K562 (cell line): ENCODE measurements around the gene FAM53B. TPM values are rescaled to one million over a fixed set of nuclear protein-coding genes. Genes with fewer than 3 reads are reported as not detected.

Experiments used
- CBFA2T2 ChIP-seq: fragments of 450-650 bp; conservative IDR thresholded peaks from 2 replicates; pipeline ENCODE4 v1.6.1; 2017; ENCODE audit warnings: mild to moderate bottlenecking
- CBFA2T3 ChIP-seq: fragments of 450-650 bp; IDR thresholded peaks from 2 replicates; pipeline ENCODE4 v1.6.1; 2017
- ELK3 ChIP-seq: fragments of 450-650 bp; formaldehyde crosslinking; IDR thresholded peaks from 2 replicates; pipeline ENCODE4 v1.4.0; 2020; ENCODE audit warnings: mild to moderate bottlenecking
- NR2C2 ChIP-seq, 2 experiments: fragments of 200-800 bp in 1 of 2; sonication (Bioruptor generic) in 1 of 2; sonication (generic) in 1 of 2; formaldehyde crosslinking in 1 of 2; IDR thresholded peaks; 2 replicates each; pipeline versions ENCODE4 v1.6.1 to v1.8.0; 2016 to 2022; ENCODE audit warnings: mild to moderate bottlenecking in 1 of 2, missing compliant biosample characterization in 1 of 2, missing genetic modification characterization in 1 of 2, missing genetic modification reagents in 1 of 2
- RBM25 ChIP-seq: fragments of 200-400 bp; formaldehyde crosslinking; IDR thresholded peaks from 2 replicates; pipeline ENCODE4 v1.6.1; 2018; ENCODE audit warnings: low read length, low read depth, moderate library complexity; ENCODE audit not compliant: severe bottlenecking
- SIN3A ChIP-seq, 2 experiments: fragments of 150-350 bp in 1 of 2; IDR thresholded peaks; 2 replicates each; pipeline ENCODE4 v1.6.1; 2011 to 2016; ENCODE audit warnings: borderline replicate concordance in 2 of 2, low read depth in 2 of 2, low read length in 2 of 2, mild to moderate bottlenecking in 2 of 2, moderate library complexity in 2 of 2; ENCODE audit not compliant: control insufficient read depth in 1 of 2
- polyA plus RNA-seq, 8 experiments: library from polyadenylated mRNA; depleted of rRNA in 4 of 8; stranded (reverse) in 5 of 8; unstranded in 3 of 8; fragments of >200 nt; fragmentation: Nextera tagmentation in 2 of 8; fragmentation: Illumina TruSeq in 1 of 8; extraction: Ambion mirVana in 2 of 8; extraction: Trizol in 1 of 8; gene quantifications; 2 replicates each; pipeline versions ENCODE4 v1.2.1 to v1.2.3, GENCODE V29; 2011 to 2014; ENCODE audit warnings: inconsistent platforms in 1 of 8, missing spikeins in 1 of 8
- total RNA-seq, 7 experiments: library from RNA; depleted of rRNA in 6 of 7; stranded (reverse); fragments of >200 nt in 6 of 7; fragmentation: Illumina TruSeq in 2 of 7; extraction: Trizol in 2 of 7; gene quantifications; 2 replicates each; pipeline versions ENCODE4 v1.2.1 to v1.2.3, GENCODE V29; 2011 to 2021; ENCODE audit warnings: low replicate concordance in 1 of 7
- TF ChIP-seq, protein P1 (sequence below): fragments of 250-450 bp; sonication (Bioruptor Pico); IDR thresholded peaks from 2 replicates; pipeline ENCODE4 v1.8.0; 2021; ENCODE audit warnings: moderate library complexity, mild to moderate bottlenecking, inconsistent platforms

The FAM53B gene
- total and polyA plus RNA-seq, 9 of the 15 experiments (the other 6 are each of a cell fraction or from before 2014, with no cell fraction given): 0.03 to 16.5 (median 5.0) TPM

- TF ChIP-seq CBFA2T2 (peak; percentile 56), NR2C2 (CRISPR knock-in tag; IDR thresholded peaks at IDR 0.05) (no peak), NR2C2 (tag; IDR thresholded peaks at IDR 0.05) (0 out of 2 replicates have a peak, but pooled peaks have one; percentile 30), SIN3A (IDR thresholded peaks at IDR 0.05; ENCODE audit: borderline replicate concordance in 2 of 2, control insufficient read depth in 1 of 2, low read depth in 2 of 2, low read length in 2 of 2) (no peak), ELK3 (CRISPR knock-in tag) (no peak), RBM25 (no peak), CBFA2T3 (peak; percentile 77)
- TF ChIP-seq, protein P1, sequence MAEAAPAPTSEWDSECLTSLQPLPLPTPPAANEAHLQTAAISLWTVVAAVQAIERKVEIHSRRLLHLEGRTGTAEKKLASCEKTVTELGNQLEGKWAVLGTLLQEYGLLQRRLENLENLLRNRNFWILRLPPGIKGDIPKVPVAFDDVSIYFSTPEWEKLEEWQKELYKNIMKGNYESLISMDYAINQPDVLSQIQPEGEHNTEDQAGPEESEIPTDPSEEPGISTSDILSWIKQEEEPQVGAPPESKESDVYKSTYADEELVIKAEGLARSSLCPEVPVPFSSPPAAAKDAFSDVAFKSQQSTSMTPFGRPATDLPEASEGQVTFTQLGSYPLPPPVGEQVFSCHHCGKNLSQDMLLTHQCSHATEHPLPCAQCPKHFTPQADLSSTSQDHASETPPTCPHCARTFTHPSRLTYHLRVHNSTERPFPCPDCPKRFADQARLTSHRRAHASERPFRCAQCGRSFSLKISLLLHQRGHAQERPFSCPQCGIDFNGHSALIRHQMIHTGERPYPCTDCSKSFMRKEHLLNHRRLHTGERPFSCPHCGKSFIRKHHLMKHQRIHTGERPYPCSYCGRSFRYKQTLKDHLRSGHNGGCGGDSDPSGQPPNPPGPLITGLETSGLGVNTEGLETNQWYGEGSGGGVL (CRISPR knock-in tag): no peak
These were observed 116.1 kb downstream of the FAM53B start (continued) for GRCh38 chr10:124627866-124628675.
